Measurements from ENCODE around the gene SAE1. TPM values are rescaled to one million over a fixed set of nuclear protein-coding genes. Genes with fewer than 3 reads are reported as not detected.

SAE1 gene
- total RNA-seq, 4 donors from 2014 or later, result 22.4 to 51.9 (median 44.7) TPM

DNA sequence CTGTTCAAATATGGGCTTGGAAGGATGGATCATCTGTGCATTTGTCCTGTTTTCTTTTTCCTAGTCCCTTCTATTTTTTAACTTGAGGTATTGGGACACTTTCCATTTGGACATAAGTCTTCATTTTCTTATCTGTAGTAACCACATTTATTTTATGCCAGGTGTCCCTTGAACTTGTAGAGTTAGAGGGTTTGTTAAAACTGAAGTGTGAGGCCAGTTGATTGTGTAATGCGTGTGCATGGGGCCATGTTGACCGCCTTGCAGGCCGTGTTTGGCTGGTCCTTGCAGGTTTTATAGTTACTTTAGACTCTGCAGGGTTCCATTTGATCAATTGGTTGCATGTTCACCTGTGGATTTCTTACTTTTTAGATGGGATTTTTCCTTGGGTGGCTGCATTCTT is 21.0 kb downstream of the SAE1 start:
- H3K27ac ChIP-seq, result peak overlapping the region; percentile 78
- no peak for DNase-seq (ENCODE audit: low spot score in 2 of 2)
- TF ChIP-seq POLR2A (IDR thresholded peaks at IDR 0.05) (no peak), POLR2AphosphoS5 (IDR thresholded peaks at IDR 0.05) (no peak), EP300 (IDR thresholded peaks at IDR 0.05) (no peak)
- TF ChIP-seq, protein P1, sequence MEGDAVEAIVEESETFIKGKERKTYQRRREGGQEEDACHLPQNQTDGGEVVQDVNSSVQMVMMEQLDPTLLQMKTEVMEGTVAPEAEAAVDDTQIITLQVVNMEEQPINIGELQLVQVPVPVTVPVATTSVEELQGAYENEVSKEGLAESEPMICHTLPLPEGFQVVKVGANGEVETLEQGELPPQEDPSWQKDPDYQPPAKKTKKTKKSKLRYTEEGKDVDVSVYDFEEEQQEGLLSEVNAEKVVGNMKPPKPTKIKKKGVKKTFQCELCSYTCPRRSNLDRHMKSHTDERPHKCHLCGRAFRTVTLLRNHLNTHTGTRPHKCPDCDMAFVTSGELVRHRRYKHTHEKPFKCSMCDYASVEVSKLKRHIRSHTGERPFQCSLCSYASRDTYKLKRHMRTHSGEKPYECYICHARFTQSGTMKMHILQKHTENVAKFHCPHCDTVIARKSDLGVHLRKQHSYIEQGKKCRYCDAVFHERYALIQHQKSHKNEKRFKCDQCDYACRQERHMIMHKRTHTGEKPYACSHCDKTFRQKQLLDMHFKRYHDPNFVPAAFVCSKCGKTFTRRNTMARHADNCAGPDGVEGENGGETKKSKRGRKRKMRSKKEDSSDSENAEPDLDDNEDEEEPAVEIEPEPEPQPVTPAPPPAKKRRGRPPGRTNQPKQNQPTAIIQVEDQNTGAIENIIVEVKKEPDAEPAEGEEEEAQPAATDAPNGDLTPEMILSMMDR (IDR thresholded peaks at IDR 0.05), result no peak
- H3K4me1 ChIP-seq, result peaks cover 39% of the 10 kb centered on the region
- H3K9me3 ChIP-seq, result no peaks in the 10 kb centered on the region
- 82% methylated on average over 3 of the region's 3 CpGs for WGBS
- H3K36me3 ChIP-seq, result peaks cover 47% of the 10 kb centered on the region
- H3K4me3 ChIP-seq, result no peak overlapping the region
- no peaks in the 10 kb centered on the region for H3K27me3 ChIP-seq

DNA sequence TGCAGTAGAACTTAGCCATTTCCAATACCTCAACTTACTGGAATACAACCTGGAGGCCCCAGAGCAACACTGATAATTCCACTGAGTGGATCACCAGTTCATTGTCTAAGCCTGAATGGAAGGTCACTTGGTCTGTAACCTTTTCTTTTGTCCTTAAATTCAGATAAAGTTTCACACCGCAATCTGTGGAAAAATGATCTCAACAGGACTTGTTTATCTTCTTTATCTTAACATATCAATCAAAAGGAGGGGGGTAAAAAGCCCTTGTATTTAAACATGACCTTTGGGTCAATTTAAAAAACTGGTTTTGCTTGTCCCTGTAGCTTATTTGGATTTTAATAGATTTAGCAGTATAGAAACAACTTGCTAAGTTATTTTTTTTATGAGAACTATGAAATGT is 21.6 kb downstream of the SAE1 start:
- Histone ChIP-seq H3K27me3 (no peaks in the 10 kb centered on the region), H3K4me3 (no peak overlapping the region), H3K27ac (peak overlapping the region; percentile 78), H3K4me1 (peaks cover 45% of the 10 kb centered on the region), H3K36me3 (peaks cover 45% of the 10 kb centered on the region), H3K9me3 (no peaks in the 10 kb centered on the region)
- WGBS, result 46% methylated on average over 1 of the region's 1 CpG
- TF ChIP-seq POLR2A (IDR thresholded peaks at IDR 0.05) (no peak), POLR2AphosphoS5 (IDR thresholded peaks at IDR 0.05) (no peak)
- TF ChIP-seq, protein P1 (IDR thresholded peaks at IDR 0.05), result no peak
- no peak for DNase-seq (ENCODE audit: low spot score in 2 of 2)

DNA sequence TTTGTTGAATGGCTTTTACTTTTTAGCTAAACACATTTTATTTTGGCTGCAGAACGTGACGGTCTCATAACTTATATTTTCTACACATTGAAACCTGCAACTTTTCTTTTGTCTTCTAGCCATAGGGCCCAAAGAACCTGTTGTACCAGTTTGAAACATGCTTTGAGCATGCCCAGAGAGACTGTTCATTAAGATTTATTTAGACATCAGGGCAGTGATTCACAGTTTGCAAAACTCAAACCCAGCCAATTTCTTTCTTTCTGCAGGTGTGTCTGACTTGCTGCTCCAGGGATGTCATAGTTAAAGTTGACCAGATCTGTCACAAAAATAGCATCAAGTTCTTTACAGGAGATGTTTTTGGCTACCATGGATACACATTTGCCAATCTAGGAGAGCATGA is 22.0 kb downstream of the SAE1 start:
- H3K4me3 ChIP-seq, result no peak overlapping the region
- H3K36me3 ChIP-seq, result peaks cover 43% of the 10 kb centered on the region
- H3K4me1 ChIP-seq, result peaks cover 49% of the 10 kb centered on the region
- TF ChIP-seq, protein P1 (IDR thresholded peaks at IDR 0.05), result no peak
- no peak for TF ChIP-seq EP300 (IDR thresholded peaks at IDR 0.05)
- no peak for TF ChIP-seq POLR2A (IDR thresholded peaks at IDR 0.05)
- no peak for TF ChIP-seq POLR2AphosphoS5 (IDR thresholded peaks at IDR 0.05)
- 54% methylated on average over 2 of the region's 2 CpGs for WGBS
- DNase-seq (ENCODE audit: low spot score in 2 of 2), result no peak
- H3K9me3 ChIP-seq, result no peaks in the 10 kb centered on the region
- H3K27ac ChIP-seq, result peak overlapping the region; percentile 78
- no peaks in the 10 kb centered on the region for H3K27me3 ChIP-seq

DNA sequence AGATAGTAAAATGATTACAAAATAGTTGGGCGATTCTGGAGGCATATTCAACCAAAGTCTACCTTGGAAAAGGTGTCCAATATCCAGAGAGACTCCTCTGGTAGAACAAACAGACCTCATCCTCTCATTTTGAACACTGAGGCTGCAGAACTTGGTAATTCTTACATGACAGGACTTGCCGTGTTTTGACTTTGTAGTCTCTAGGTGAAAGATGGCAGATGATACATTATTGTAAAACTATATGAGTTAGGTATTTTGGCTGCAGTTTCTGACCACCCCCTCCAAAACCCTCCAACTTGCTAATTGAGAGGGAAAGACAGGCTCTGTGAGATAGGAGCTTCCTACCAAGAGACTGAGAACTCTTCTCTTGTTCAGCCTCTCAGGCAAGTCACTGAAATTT is 22.6 kb downstream of the SAE1 start:
- TF ChIP-seq POLR2AphosphoS5 (IDR thresholded peaks at IDR 0.05) (no peak), POLR2A (IDR thresholded peaks at IDR 0.05) (no peak), EP300 (IDR thresholded peaks at IDR 0.05) (no peak)
- TF ChIP-seq, protein P1 (IDR thresholded peaks at IDR 0.05), result no peak
- Histone ChIP-seq H3K27ac (peak overlapping the region; percentile 78), H3K27me3 (no peaks in the 10 kb centered on the region), H3K4me3 (no peak overlapping the region), H3K4me1 (peaks cover 56% of the 10 kb centered on the region), H3K9me3 (no peaks in the 10 kb centered on the region), H3K36me3 (peaks cover 37% of the 10 kb centered on the region)
- DNase-seq (ENCODE audit: low spot score in 2 of 2), result no peak
- 43% methylated on average over 2 of the region's 2 CpGs for WGBS

DNA sequence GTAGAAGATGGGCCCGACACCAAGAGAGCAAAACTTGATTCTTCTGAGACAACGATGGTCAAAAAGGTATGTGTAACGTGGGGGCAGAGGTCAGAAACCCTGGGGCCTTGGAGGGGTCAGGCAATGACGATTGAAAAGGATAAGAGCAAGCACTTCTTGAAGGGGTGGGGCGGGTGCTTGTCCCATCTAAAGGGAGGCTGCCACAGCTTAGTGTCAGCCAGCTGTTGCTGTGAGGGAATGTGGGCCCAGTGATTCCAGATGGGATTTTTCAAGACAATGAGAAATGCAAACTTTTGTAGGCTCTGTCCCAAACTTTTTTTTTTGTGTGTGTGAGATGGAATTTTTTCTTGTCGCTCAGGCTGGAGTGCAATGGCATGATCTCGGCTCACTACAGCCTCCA is 24.5 kb downstream of the SAE1 start:
- peak overlapping the region; percentile 28 for H3K27ac ChIP-seq
- peaks cover 31% of the 10 kb centered on the region for H3K36me3 ChIP-seq
- no peak overlapping the region for H3K4me3 ChIP-seq
- peaks cover 69% of the 10 kb centered on the region for H3K4me1 ChIP-seq
- no peak for DNase-seq (ENCODE audit: low spot score in 2 of 2)
- 58% methylated on average over 7 of the region's 7 CpGs for WGBS
- TF ChIP-seq POLR2A (IDR thresholded peaks at IDR 0.05) (no peak), EP300 (IDR thresholded peaks at IDR 0.05) (no peak), POLR2AphosphoS5 (IDR thresholded peaks at IDR 0.05) (no peak)
- TF ChIP-seq, protein P1 (IDR thresholded peaks at IDR 0.05), result no peak
- H3K9me3 ChIP-seq, result no peaks in the 10 kb centered on the region
- H3K27me3 ChIP-seq, result no peaks in the 10 kb centered on the region
